Measurements from ENCODE around the gene SLC10A7.

Gene SLC10A7

GRCh38 chr4:146495269-146495668, 26.5 kb downstream of the SLC10A7 start:
- DNase-seq (ENCODE audit: extremely low read depth in 1 of 2, low read depth in 1 of 2), result no peak

GRCh38 chr4:146494143-146494542, 27.6 kb downstream of the SLC10A7 start:
- no peak for DNase-seq (ENCODE audit: extremely low read depth in 1 of 2, low read depth in 1 of 2)

- no peak for DNase-seq (ENCODE audit: extremely low read depth in 1 of 2, low read depth in 1 of 2)
Observed at GRCh38 chr4:146490106-146490505, 31.6 kb downstream of the SLC10A7 start.

GRCh38 chr4:146488495-146489174, 33.1 kb downstream of the SLC10A7 start:
- no peak for DNase-seq (ENCODE audit: extremely low read depth in 1 of 2, low read depth in 1 of 2)

GRCh38 chr4:146486565-146486964, 35.2 kb downstream of the SLC10A7 start:
- no peak for DNase-seq (ENCODE audit: extremely low read depth in 1 of 2, low read depth in 1 of 2)

- DNase-seq (ENCODE audit: extremely low read depth in 1 of 2, low read depth in 1 of 2), result no peak
Observed at GRCh38 chr4:146485968-146486367, 35.8 kb downstream of the SLC10A7 start.

GRCh38 chr4:146482788-146483187, 39.0 kb downstream of the SLC10A7 start:
- no peak for DNase-seq (ENCODE audit: extremely low read depth in 1 of 2, low read depth in 1 of 2)

GRCh38 chr4:146481246-146481645, 40.5 kb downstream of the SLC10A7 start:
- no peak for DNase-seq (ENCODE audit: extremely low read depth in 1 of 2, low read depth in 1 of 2)

- no peak for DNase-seq (ENCODE audit: extremely low read depth in 1 of 2, low read depth in 1 of 2)
Observed at GRCh38 chr4:146478009-146478408, 43.7 kb downstream of the SLC10A7 start.

GRCh38 chr4:146477054-146477453, 44.7 kb downstream of the SLC10A7 start:
- no peak for DNase-seq (ENCODE audit: extremely low read depth in 1 of 2, low read depth in 1 of 2)

GRCh38 chr4:146472404-146472803, 49.3 kb downstream of the SLC10A7 start:
- DNase-seq (ENCODE audit: extremely low read depth in 1 of 2, low read depth in 1 of 2), result no peak

- no peak for DNase-seq (ENCODE audit: extremely low read depth in 1 of 2, low read depth in 1 of 2)
Observed at GRCh38 chr4:146470604-146471003, 51.1 kb downstream of the SLC10A7 start.

GRCh38 chr4:146469022-146469421, 52.7 kb downstream of the SLC10A7 start:
- no peak for DNase-seq (ENCODE audit: extremely low read depth in 1 of 2, low read depth in 1 of 2)

GRCh38 chr4:146465628-146466027, 56.1 kb downstream of the SLC10A7 start:
- no peak for DNase-seq (ENCODE audit: extremely low read depth in 1 of 2, low read depth in 1 of 2)

- no peak for DNase-seq (ENCODE audit: extremely low read depth in 1 of 2, low read depth in 1 of 2)
Observed at GRCh38 chr4:146462251-146462650, 59.5 kb downstream of the SLC10A7 start.

GRCh38 chr4:146458594-146458993, 63.1 kb downstream of the SLC10A7 start:
- no peak for DNase-seq (ENCODE audit: extremely low read depth in 1 of 2, low read depth in 1 of 2)

- no peak for DNase-seq (ENCODE audit: extremely low read depth in 1 of 2, low read depth in 1 of 2)
Observed at GRCh38 chr4:146456681-146457080, 65.1 kb downstream of the SLC10A7 start.

GRCh38 chr4:146453181-146453807, 68.4 kb downstream of the SLC10A7 start:
- DNase-seq (ENCODE audit: extremely low read depth in 1 of 2, low read depth in 1 of 2), result no peak

GRCh38 chr4:146450524-146450923, 71.2 kb downstream of the SLC10A7 start:
- no peak for DNase-seq (ENCODE audit: extremely low read depth in 1 of 2, low read depth in 1 of 2)

- DNase-seq (ENCODE audit: extremely low read depth in 1 of 2, low read depth in 1 of 2), result no peak
Observed at GRCh38 chr4:146446555-146446954, 75.2 kb downstream of the SLC10A7 start.

GRCh38 chr4:146445198-146446150, 76.3 kb downstream of the SLC10A7 start:
- no peak for DNase-seq (ENCODE audit: extremely low read depth in 1 of 2, low read depth in 1 of 2)

GRCh38 chr4:146443525-146443924, 78.2 kb downstream of the SLC10A7 start:
- DNase-seq (ENCODE audit: extremely low read depth in 1 of 2, low read depth in 1 of 2), result no peak
